ENCODE data around the gene MSANTD1. TPM values are rescaled to one million over a fixed set of nuclear protein-coding genes. Genes with fewer than 3 reads are reported as not detected.

MSANTD1 gene
- total RNA-seq, 3 donors from 2014 or later (not counting 1 experiment from before 2014, with no cell fraction given) = 0.54 to 2.2 (median 1.8) TPM

- ATAC-seq (no peak), DNase-seq (no peak)
- Histone ChIP-seq H3K27ac (ENCODE audit: low read length) (no peak overlapping the region), H3K27me3 (ENCODE audit: control insufficient read depth, insufficient read depth, low read length) (no peaks in the 10 kb centered on the region), H3K4me3 (ENCODE audit: low read length) (no peak overlapping the region), H3K4me1 (ENCODE audit: control insufficient read depth, insufficient read depth, low read length) (no peaks in the 10 kb centered on the region), H3K9me3 (ENCODE audit: control insufficient read depth, insufficient read depth, low read length) (no peaks in the 10 kb centered on the region), H3K36me3 (ENCODE audit: control insufficient read depth, insufficient read depth, low read length) (no peaks in the 10 kb centered on the region)
- Mint-ChIP-seq H3K27me3 (ENCODE audit: low read depth in 2 of 2) (no peaks in the 10 kb centered on the region), H3K4me1 (no peaks in the 10 kb centered on the region), H3K9me3 (no peaks in the 10 kb centered on the region), H3K36me3 (no peaks in the 10 kb centered on the region), H3K4me3 (no peak overlapping the region), H3K27ac (no peak overlapping the region)
- no peak for TF ChIP-seq CTCF (IDR thresholded peaks at IDR 0.05)
- intact Hi-C loops (cut with micrococcal nuclease) = no loop called here
- WGBS (ENCODE audit: insufficient coverage) = 93% methylated on average over 35 of the region's 35 CpGs
These were observed 12.7 kb downstream of the MSANTD1 start for GRCh38 chr4:3261411-3262207.

- TF ChIP-seq CTCF (IDR thresholded peaks at IDR 0.05) = no peak
- Histone ChIP-seq H3K4me1 (ENCODE audit: control insufficient read depth, insufficient read depth, low read length) (no peaks in the 10 kb centered on the region), H3K4me3 (ENCODE audit: low read length) (no peak overlapping the region), H3K9me3 (ENCODE audit: control insufficient read depth, insufficient read depth, low read length) (no peaks in the 10 kb centered on the region), H3K36me3 (ENCODE audit: control insufficient read depth, insufficient read depth, low read length) (no peaks in the 10 kb centered on the region), H3K27me3 (ENCODE audit: control insufficient read depth, insufficient read depth, low read length) (no peaks in the 10 kb centered on the region), H3K27ac (ENCODE audit: low read length) (no peak overlapping the region)
- H3K4me1 Mint-ChIP-seq = no peaks in the 10 kb centered on the region
- H3K4me3 Mint-ChIP-seq = no peak overlapping the region
- WGBS (ENCODE audit: insufficient coverage) = 90% methylated on average over 21 of the region's 23 CpGs
- no peaks in the 10 kb centered on the region for H3K36me3 Mint-ChIP-seq
- no peaks in the 10 kb centered on the region for H3K27me3 Mint-ChIP-seq (ENCODE audit: low read depth in 2 of 2)
- peak in 1 of 3 donors; percentile 14 for ATAC-seq
- no peak for DNase-seq
- no peaks in the 10 kb centered on the region for H3K9me3 Mint-ChIP-seq
- intact Hi-C loops (cut with micrococcal nuclease) = no loop called here
- no peak overlapping the region for H3K27ac Mint-ChIP-seq
These were observed 13.5 kb downstream of the MSANTD1 start for GRCh38 chr4:3262208-3263052.

GRCh38 chr4:3263053-3263875, 14.3 kb downstream of the MSANTD1 start:
- ATAC-seq = no peak
- intact Hi-C loops (cut with micrococcal nuclease) = no loop called here
- no peaks in the 10 kb centered on the region for H3K36me3 Mint-ChIP-seq
- H3K9me3 ChIP-seq (ENCODE audit: control insufficient read depth, insufficient read depth, low read length) = no peaks in the 10 kb centered on the region
- WGBS (ENCODE audit: insufficient coverage) = 91% methylated on average over 28 of the region's 28 CpGs
- H3K27ac ChIP-seq (ENCODE audit: low read length) = no peak overlapping the region
- no peak for TF ChIP-seq CTCF (IDR thresholded peaks at IDR 0.05)
- H3K9me3 Mint-ChIP-seq = no peaks in the 10 kb centered on the region
- H3K27me3 Mint-ChIP-seq (ENCODE audit: low read depth in 2 of 2) = no peaks in the 10 kb centered on the region
- H3K4me1 ChIP-seq (ENCODE audit: control insufficient read depth, insufficient read depth, low read length) = no peaks in the 10 kb centered on the region
- no peaks in the 10 kb centered on the region for H3K36me3 ChIP-seq (ENCODE audit: control insufficient read depth, insufficient read depth, low read length)
- no peak overlapping the region for H3K27ac Mint-ChIP-seq
- no peak overlapping the region for H3K4me3 Mint-ChIP-seq
- no peaks in the 10 kb centered on the region for H3K4me1 Mint-ChIP-seq
- H3K4me3 ChIP-seq (ENCODE audit: low read length) = no peak overlapping the region
- H3K27me3 ChIP-seq (ENCODE audit: control insufficient read depth, insufficient read depth, low read length) = no peaks in the 10 kb centered on the region
- no peak for DNase-seq
